Ectodermal cell (in vitro differentiated cells): ENCODE measurements around the gene GJB5.
"Not testable (repeated sequence)": the region's sequence is repeated elsewhere in the genome, so short reads cannot be mapped to it uniquely, and the experiment has no call there.

ENCODE experiments used
- H3K27ac ChIP-seq: 2 replicates; pipeline ENCODE4 v1.7.0; 2013; ENCODE audit warnings: mild to moderate bottlenecking, low read depth, low read length; ENCODE audit not compliant: insufficient read depth, poor library complexity, severe bottlenecking
- H3K27me3 ChIP-seq: 2 replicates; pipeline ENCODE4 v1.7.0; 2013; ENCODE audit warnings: mild to moderate bottlenecking, low read length; ENCODE audit not compliant: insufficient read depth, control insufficient read depth, poor library complexity, severe bottlenecking
- H3K36me3 ChIP-seq: one replicate; pipeline ENCODE4 v1.7.0; 2013; ENCODE audit warnings: low read length; ENCODE audit not compliant: control insufficient read depth, insufficient read depth
- H3K4me1 ChIP-seq: one replicate; pipeline ENCODE4 v1.7.0; 2013; ENCODE audit warnings: low read length; ENCODE audit not compliant: control insufficient read depth, insufficient read depth
- H3K4me3 ChIP-seq: 2 replicates; pipeline ENCODE4 v1.7.0; 2013; ENCODE audit warnings: low read depth, low read length, control low read depth; ENCODE audit not compliant: insufficient read depth
- H3K9me3 ChIP-seq: 2 replicates; pipeline ENCODE4 v1.7.0; 2013; ENCODE audit warnings: mild to moderate bottlenecking, low read length, moderate library complexity; ENCODE audit not compliant: control insufficient read depth
- WGBS, 2 experiments: methylation state at CpG; one replicate each; pipeline ENCODE4 v1.1.7; 2013; ENCODE audit warnings: missing lambda C conversion rate in 2 of 2; 5-methylcytosine and 5-hydroxymethylcytosine counted together

Gene GJB5

DNA sequence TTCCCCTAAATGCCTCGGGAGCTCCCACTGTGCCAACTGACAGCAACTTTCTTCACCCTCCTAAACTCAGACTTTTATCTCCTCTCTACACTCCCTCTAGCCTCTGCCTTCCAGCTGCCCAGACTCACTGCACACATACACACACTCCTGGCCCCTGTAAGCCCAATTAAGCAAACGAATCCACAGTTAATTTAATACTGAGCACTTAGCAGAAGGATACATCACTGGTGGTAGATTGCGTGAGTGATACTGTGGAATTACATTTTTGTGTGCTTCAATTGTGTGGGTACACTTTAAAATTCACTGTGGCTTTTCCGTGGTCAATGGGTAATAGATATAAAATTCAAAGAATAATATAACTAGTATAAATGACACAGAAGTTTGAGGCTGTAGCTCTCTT, 33.6 kb upstream of the GJB5 start:
- Histone ChIP-seq H3K9me3 (no peaks in the 10 kb centered on the region), H3K36me3 (no peaks in the 10 kb centered on the region), H3K27ac (no peak overlapping the region), H3K27me3 (no peaks in the 10 kb centered on the region), H3K4me3 (no peak overlapping the region), H3K4me1 (no peaks in the 10 kb centered on the region)
- 86 to 90% methylated on average over 3 to 4 of the region's 4 CpGs for WGBS, 2 experiments

DNA sequence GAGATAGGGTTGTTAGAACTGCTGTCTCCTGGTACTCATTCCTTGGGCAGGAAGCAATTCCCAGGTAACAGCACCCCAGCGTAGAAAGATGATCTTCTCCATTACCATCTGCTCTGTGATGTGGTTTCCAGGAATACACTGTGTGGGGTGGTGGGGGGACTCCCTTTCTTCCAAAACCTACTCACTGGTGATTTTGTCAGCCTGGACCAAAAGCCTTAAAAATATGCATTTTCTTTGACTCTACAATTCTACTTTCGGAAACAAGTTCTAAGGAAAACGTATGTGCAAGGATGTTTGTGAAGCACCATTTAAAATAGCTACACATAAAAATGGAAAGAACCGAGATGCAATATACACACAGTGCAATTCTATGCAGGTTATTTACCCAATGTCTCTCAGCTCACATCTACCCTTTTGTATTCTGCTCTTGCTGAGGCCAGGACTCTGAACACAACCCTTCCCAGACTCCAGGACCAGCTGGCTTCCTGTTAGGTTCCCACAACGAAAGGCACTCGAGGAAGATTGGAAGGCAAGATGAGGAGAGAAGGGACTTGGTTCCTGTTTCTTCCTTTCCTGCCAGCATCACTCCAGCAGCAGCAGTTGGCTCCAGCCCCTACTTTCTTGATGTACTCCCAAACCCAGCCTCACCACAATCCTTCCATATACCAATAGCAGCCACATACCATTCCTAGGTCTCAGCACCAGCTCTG, 33.0 kb upstream of the GJB5 start:
- WGBS, 2 experiments: 88 to 95% methylated on average over 6 of the region's 6 CpGs
- Histone ChIP-seq H3K27me3 (no peaks in the 10 kb centered on the region), H3K4me3 (no peak overlapping the region), H3K9me3 (no peaks in the 10 kb centered on the region), H3K36me3 (no peaks in the 10 kb centered on the region), H3K4me1 (no peaks in the 10 kb centered on the region), H3K27ac (no peak overlapping the region)

DNA sequence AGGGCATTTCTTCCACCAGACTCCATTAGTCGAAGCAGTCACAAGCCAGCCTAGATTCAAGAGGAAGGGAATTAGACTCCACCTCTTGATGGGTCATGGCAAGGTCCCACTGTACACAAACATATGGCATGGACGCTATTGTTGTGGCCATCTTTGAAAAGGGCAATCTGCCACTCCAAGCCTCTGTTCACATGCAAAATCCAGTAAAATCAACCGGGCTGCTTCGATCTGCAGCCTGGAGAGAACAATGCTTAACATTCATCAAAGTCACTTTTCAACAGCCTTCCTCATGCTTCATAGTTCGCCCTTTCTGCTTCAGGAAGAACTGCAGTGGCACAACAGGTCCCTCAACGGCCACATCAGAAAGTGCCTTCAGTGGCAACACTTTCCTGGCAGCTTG, 28.0 kb upstream of the GJB5 start:
- H3K4me1 ChIP-seq: no peaks in the 10 kb centered on the region
- no peak overlapping the region for H3K27ac ChIP-seq
- no peak overlapping the region for H3K4me3 ChIP-seq
- H3K27me3 ChIP-seq: no peaks in the 10 kb centered on the region
- 87 to 91% methylated on average over 6 of the region's 6 CpGs for WGBS, 2 experiments
- no peaks in the 10 kb centered on the region for H3K36me3 ChIP-seq
- H3K9me3 ChIP-seq: no peaks in the 10 kb centered on the region

DNA sequence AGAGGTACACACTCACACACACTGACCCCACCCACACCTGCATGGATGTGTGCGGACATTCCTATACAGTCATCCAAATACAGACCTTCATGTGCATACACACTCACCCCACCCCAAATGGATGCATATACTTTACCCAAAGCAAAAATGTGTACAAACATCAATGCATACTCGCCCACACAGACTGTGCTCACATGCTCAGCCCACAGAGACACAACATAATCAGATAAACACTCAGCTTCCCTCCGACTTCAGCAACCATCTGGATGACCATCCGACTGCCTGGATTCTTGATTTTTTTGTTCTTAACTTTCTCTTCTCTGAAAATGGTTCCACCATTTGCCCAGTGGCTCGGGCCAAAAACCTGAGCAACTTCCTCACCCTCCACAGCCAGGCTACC, 24.4 kb upstream of the GJB5 start:
- Histone ChIP-seq H3K36me3 (no peaks in the 10 kb centered on the region), H3K4me1 (no peaks in the 10 kb centered on the region), H3K9me3 (no peaks in the 10 kb centered on the region), H3K4me3 (no peak overlapping the region), H3K27ac (no peak overlapping the region), H3K27me3 (no peaks in the 10 kb centered on the region)
- 92 to 93% methylated on average over 5 of the region's 5 CpGs for WGBS, 2 experiments

DNA sequence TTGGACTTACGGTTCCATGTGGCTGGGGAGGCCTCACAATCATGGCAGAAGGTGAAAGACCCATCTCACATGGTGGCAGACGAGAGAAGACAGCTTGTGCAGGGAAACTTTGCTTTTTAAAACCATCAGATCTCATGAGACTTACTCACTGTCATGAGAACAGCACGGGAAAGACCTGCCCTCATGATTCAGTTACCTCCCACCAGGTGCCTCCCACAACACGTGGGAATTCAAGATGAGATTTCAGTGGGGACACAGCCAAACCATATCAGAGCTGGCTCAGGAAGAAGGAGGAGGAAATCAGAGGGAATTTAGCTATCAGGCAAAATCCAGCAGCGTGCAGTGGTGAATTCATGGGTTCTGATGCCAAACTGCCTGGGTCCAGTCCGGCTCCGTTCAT, 22.0 kb upstream of the GJB5 start:
- not testable (repeated sequence) for H3K4me1 ChIP-seq, H3K27ac ChIP-seq, H3K4me3 ChIP-seq, H3K9me3 ChIP-seq, H3K36me3 ChIP-seq, H3K27me3 ChIP-seq
- WGBS, 2 experiments: 85 to 87% methylated on average over 7 of the region's 7 CpGs

DNA sequence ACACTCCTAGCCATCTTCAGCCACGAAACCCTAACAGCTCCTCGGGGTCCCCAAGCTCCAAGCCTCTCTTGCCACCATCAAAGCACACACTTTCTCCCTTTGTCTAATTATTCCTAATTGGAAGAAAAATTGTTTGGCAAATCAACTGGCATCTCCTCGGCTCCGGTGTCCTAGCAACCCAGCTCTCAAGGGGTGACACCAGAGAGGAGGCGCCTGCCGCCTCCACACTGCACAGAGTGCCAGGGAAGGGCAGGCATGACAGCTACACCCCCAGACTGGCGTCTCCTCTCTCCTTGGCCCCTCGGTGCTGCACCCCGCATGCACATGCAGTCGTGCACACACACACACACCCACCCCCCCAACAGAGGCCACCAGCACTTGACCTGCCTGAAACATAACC, 18.2 kb upstream of the GJB5 start:
- Histone ChIP-seq H3K36me3 (no peaks in the 10 kb centered on the region), H3K4me3 (no peak overlapping the region), H3K27me3 (no peaks in the 10 kb centered on the region), H3K27ac (no peak overlapping the region), H3K9me3 (no peaks in the 10 kb centered on the region), H3K4me1 (peaks cover 6% of the 10 kb centered on the region)
- WGBS, 2 experiments: 92 to 95% methylated on average over 10 of the region's 10 CpGs

DNA sequence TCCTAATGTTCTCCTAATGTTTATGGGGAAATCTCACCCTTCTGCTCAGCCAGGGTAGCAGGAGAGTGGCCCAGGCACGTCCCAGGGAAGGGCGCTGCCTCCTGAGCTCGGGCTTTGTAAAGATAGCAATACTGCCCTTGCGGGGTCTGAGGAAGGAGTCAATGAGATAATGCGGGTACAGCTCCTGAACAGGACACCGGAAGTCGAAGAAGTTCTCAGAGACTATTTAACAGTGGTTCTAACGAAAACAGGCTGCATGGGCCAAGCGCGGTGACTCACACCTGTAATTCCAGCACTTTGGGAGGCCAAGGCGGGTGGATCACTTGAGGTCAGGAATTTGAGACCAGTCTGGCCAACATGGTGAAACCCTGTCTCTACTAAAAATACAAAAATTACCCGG, 17.6 kb upstream of the GJB5 start:
- WGBS, 2 experiments: 92 to 93% methylated on average over 12 of the region's 12 CpGs
- not testable (repeated sequence) for H3K4me3 ChIP-seq, H3K9me3 ChIP-seq

DNA sequence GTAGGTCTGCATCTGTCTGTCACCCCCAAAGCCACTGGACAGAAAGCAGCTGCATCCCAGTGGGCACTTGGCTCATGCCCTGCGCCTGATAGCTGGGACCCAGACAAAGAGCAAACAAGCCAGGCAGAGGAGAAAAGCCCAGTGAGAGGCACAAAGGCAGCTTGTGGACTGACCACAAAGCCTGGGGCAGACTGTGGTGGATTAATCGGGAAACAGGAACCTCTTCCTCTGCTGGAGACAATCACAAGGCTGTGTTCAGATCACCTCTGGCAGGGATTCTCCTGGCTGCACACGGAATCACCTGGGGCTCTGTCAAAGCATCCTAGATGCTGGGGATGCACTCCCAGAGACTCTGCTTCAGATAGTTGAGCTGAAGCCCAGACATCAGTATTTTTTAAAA, 15.2 kb upstream of the GJB5 start:
- 39 to 53% methylated on average over 3 of the region's 3 CpGs for WGBS, 2 experiments
- Histone ChIP-seq H3K4me1 (peaks cover 6% of the 10 kb centered on the region), H3K9me3 (no peaks in the 10 kb centered on the region), H3K27ac (no peak overlapping the region), H3K27me3 (peaks cover 6% of the 10 kb centered on the region), H3K36me3 (no peaks in the 10 kb centered on the region), H3K4me3 (no peak overlapping the region)

More for the DNA sequence above, 17.6 kb upstream of the GJB5 start:
- not testable (repeated sequence) for H3K36me3 ChIP-seq, H3K27me3 ChIP-seq, H3K4me1 ChIP-seq, H3K27ac ChIP-seq

DNA sequence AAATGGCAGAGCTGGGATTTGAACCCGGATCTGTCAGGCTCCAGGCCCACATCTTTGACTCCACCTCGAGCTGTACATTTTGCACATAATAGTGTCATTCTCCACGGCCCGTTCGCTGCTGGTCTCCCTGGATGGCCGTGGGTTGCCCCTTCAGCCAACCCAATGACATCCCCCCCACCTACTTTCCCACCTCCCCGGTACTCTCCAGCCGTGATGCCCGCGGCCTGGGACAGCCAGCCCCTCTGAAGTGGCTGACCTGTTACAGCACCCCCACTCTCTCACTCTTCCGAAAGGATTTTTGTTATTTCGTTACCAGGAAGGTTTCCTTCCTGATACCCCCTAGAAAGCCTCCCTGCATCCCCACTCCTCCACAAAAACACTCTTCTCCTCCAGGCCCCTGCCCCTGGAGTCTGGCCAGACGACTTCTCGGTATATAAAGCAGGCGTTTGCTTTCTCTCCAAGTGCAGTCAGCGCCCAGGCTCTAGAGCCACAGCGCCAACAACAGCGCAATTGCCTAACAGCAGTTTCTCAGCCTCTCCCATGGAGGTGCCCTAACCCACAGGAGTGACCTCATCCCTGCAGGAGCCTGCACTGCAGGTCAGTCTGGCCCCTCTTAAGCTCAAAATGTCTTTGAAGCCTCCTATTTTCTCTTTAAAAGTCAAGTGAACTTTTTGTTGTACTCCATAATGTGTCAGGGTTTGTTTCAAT, 14.5 kb upstream of the GJB5 start:
- 51 to 52% methylated on average over 18 of the region's 18 CpGs for WGBS, 2 experiments
- H3K27me3 ChIP-seq: peaks cover 6% of the 10 kb centered on the region
- H3K4me3 ChIP-seq: no peak overlapping the region
- no peak overlapping the region for H3K27ac ChIP-seq
- no peaks in the 10 kb centered on the region for H3K36me3 ChIP-seq
- H3K9me3 ChIP-seq: no peaks in the 10 kb centered on the region
- H3K4me1 ChIP-seq: peaks cover 6% of the 10 kb centered on the region

DNA sequence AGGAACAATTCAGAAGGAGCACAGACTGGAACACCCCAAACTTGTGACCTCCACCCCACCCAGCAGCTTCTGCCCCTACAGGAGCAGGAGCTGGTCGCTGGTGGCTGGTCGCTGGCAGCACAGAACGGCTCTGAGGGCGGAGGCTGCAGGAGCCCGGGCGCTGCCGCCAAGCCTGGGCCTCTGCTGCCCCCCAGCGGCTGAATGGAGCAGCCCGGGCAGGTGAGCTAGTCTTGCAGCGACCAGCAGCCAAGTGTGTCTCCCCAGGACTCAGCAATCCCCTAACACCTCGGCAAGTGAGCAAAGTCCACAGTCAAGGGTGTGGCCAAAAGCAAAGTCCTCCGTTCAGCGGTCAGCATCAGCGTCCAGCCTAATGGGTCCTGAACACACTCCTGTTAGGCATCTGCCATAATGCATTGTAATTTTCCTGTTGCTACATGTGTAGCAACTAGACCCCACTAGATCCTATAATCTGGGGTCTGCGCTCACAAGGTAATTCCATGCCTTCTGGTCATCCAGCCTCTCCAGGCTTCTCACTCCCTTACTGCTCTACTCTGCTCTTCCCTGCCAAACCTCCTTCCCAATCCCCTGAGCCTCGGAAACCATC, 12.1 kb upstream of the GJB5 start:
- Histone ChIP-seq H3K27ac (no peak overlapping the region), H3K4me3 (no peak overlapping the region), H3K9me3 (no peaks in the 10 kb centered on the region), H3K27me3 (peaks cover 6% of the 10 kb centered on the region), H3K36me3 (no peaks in the 10 kb centered on the region), H3K4me1 (peaks cover 6% of the 10 kb centered on the region)
- WGBS, 2 experiments: 15% methylated on average over 16 of the region's 16 CpGs
